ENCODE results near the gene TF. TPM values are rescaled to one million over a fixed set of nuclear protein-coding genes. Genes with fewer than 3 reads are reported as not detected.

TF gene
- total RNA-seq, 1 experiment from 2014 or later: not detected

GRCh38 chr3:133754973-133755828, 9.0 kb downstream of the TF start:
- no peaks in the 10 kb centered on the region for H3K27me3 ChIP-seq (ENCODE audit: control insufficient read depth, insufficient read depth, low read length)
- no peak for DNase-seq
- no peak overlapping the region for H3K4me3 ChIP-seq (ENCODE audit: insufficient read depth, low read depth, low read length)
- no peaks in the 10 kb centered on the region for H3K36me3 ChIP-seq (replicated peaks; ENCODE audit: control insufficient read depth, insufficient read depth, low read length)

DNA sequence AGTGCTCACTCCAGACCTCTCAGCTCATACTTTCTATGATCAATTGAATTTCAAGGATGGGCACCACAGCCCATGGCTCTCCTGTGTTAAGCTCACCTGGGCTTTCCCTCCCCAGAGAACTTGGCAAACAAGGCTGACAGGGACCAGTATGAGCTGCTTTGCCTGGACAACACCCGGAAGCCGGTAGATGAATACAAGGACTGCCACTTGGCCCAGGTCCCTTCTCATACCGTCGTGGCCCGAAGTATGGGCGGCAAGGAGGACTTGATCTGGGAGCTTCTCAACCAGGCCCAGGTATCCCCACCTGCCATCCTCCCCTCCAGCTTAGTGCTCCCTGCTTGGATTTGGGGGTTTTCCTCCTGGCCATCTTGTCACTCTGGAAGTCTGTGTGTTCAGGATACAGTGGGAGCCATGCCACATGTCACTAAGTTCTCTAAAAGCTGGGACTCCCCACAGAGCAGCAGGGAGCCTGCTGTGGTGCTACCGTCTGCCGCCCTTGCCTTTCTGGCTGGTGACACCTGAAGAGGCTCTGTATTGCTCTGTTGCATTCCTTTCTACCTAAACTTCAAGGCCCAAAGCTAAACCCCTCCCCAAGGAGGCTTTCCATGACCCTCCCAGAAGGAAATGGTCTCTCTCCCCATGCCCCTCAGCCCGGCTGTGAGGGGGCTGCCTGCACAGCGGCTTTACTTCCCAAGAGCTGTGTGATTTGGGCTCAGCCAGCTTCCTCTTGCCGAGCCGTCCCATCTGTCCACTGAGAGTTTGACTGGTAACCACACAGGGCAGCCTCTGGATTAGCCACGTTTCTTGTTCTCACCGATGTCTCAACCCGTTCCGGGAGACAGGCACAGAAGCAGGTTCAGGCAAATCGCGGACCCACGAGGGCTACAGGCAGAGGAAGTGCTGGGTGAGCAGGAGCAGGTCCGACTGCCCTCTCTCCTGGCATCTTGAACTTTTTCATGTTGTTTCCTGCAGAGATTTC, 10.8 kb downstream of the TF start:
- no peak for DNase-seq
- H3K4me3 ChIP-seq (ENCODE audit: insufficient read depth, low read depth, low read length): no peak overlapping the region
- H3K27me3 ChIP-seq (ENCODE audit: control insufficient read depth, insufficient read depth, low read length): no peaks in the 10 kb centered on the region
- no peaks in the 10 kb centered on the region for H3K36me3 ChIP-seq (replicated peaks; ENCODE audit: control insufficient read depth, insufficient read depth, low read length)

- no peaks in the 10 kb centered on the region for H3K27me3 ChIP-seq (ENCODE audit: control insufficient read depth, insufficient read depth, low read length)
- no peak overlapping the region for H3K4me3 ChIP-seq (ENCODE audit: insufficient read depth, low read depth, low read length)
- no peak for DNase-seq
- no peaks in the 10 kb centered on the region for H3K36me3 ChIP-seq (replicated peaks; ENCODE audit: control insufficient read depth, insufficient read depth, low read length)
Observed at GRCh38 chr3:133757701-133758567, 11.7 kb downstream of the TF start.

GRCh38 chr3:133758568-133758928, 12.4 kb downstream of the TF start:
- Histone ChIP-seq H3K4me3 (ENCODE audit: insufficient read depth, low read depth, low read length) (no peak overlapping the region), H3K27me3 (ENCODE audit: control insufficient read depth, insufficient read depth, low read length) (no peaks in the 10 kb centered on the region), H3K36me3 (replicated peaks; ENCODE audit: control insufficient read depth, insufficient read depth, low read length) (no peaks in the 10 kb centered on the region)
- DNase-seq: no peak

DNA sequence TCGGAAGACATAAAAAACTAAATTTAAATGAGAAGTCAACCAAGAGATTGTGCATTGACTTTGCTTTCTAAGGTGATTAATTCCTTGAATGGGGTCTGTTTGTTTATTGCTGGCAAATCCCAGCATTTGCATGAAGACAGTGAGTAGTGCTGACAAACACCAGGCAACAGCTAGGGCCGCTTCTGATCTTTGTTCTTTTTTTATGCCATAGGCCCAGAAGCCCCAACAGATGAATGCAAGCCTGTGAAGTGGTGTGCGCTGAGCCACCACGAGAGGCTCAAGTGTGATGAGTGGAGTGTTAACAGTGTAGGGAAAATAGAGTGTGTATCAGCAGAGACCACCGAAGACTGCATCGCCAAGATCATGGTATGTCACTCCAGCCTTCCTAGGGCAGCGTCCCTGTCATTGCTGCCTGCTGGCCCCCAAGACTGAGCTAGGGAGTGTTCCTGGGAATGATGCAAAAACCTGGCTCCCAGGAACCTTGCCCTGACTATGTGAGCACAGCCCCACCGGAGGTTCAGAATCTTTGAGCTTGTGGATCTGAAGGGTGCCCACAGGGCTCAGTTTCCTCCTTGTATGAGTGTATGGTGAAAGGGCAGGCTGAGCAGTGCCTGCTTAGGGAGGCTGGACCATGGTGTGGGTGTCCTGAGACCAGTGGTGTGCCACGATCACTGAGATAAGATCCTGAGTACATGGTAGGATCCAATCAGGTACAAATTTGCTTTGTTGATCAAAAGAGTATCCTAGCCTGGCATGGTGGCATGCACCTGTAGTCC, 13.0 kb downstream of the TF start:
- no peaks in the 10 kb centered on the region for H3K36me3 ChIP-seq (replicated peaks; ENCODE audit: control insufficient read depth, insufficient read depth, low read length)
- DNase-seq: no peak

GRCh38 chr3:133759740-133760305, 13.6 kb downstream of the TF start:
- DNase-seq: no peak
- no peak overlapping the region for H3K4me3 ChIP-seq (ENCODE audit: insufficient read depth, low read depth, low read length)
- no peaks in the 10 kb centered on the region for H3K27me3 ChIP-seq (ENCODE audit: control insufficient read depth, insufficient read depth, low read length)
- no peaks in the 10 kb centered on the region for H3K36me3 ChIP-seq (replicated peaks; ENCODE audit: control insufficient read depth, insufficient read depth, low read length)

More for the DNA sequence above, 13.0 kb downstream of the TF start:
- H3K27me3 ChIP-seq (ENCODE audit: control insufficient read depth, insufficient read depth, low read length): no peaks in the 10 kb centered on the region
- no peak overlapping the region for H3K4me3 ChIP-seq (ENCODE audit: insufficient read depth, low read depth, low read length)

GRCh38 chr3:133760916-133761315, 14.7 kb downstream of the TF start:
- H3K4me3 ChIP-seq (ENCODE audit: insufficient read depth, low read depth, low read length): no peak overlapping the region
- no peaks in the 10 kb centered on the region for H3K36me3 ChIP-seq (replicated peaks; ENCODE audit: control insufficient read depth, insufficient read depth, low read length)
- no peaks in the 10 kb centered on the region for H3K27me3 ChIP-seq (ENCODE audit: control insufficient read depth, insufficient read depth, low read length)
- no peak for DNase-seq

- H3K4me3 ChIP-seq (ENCODE audit: insufficient read depth, low read depth, low read length): no peak overlapping the region
- no peak for DNase-seq
- H3K36me3 ChIP-seq (replicated peaks; ENCODE audit: control insufficient read depth, insufficient read depth, low read length): no peaks in the 10 kb centered on the region
- no peaks in the 10 kb centered on the region for H3K27me3 ChIP-seq (ENCODE audit: control insufficient read depth, insufficient read depth, low read length)
Observed at GRCh38 chr3:133761605-133762484, 15.7 kb downstream of the TF start.

GRCh38 chr3:133762539-133762938, 16.3 kb downstream of the TF start:
- no peak overlapping the region for H3K4me3 ChIP-seq (ENCODE audit: insufficient read depth, low read depth, low read length)
- H3K36me3 ChIP-seq (replicated peaks; ENCODE audit: control insufficient read depth, insufficient read depth, low read length): no peaks in the 10 kb centered on the region
- DNase-seq: no peak
- no peaks in the 10 kb centered on the region for H3K27me3 ChIP-seq (ENCODE audit: control insufficient read depth, insufficient read depth, low read length)

DNA sequence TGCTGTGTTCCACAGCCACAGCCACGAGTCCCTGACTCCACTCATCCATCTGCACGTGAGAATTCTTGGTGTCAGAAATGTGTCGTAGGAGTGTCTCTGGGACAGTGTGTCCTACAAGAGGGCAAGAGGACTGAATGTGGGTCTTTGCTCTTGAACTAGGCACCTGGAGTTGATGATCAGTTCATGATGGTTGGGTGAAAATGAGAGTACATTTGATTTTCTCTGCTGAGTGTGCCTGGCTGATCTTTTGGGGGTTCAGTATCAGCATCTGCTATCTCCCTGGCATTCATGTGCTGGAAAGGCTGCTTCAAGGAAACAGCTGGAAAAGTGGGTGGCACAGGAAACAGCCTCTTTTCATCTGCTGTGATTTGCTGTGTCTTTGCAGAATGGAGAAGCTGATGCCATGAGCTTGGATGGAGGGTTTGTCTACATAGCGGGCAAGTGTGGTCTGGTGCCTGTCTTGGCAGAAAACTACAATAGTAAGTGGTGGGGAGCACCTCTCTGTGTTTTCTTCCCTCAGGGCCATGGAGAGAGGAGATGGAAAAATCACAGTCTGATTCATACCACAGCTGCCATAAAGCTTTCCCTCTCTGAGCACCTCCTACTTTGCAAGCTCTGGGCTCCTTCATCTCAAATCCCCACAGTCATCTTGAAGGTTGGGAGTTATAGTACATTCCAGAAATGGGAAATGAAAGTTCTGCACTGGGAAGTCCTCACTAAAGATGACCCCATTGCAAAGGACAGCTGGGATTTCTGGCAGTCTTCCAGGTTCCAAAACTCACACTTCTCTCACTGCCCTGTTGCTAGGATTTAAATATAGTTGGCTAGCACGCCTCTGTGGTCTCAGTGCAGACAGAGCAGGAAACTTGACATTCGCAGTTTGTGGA, 17.8 kb downstream of the TF start:
- H3K4me3 ChIP-seq (ENCODE audit: insufficient read depth, low read depth, low read length): no peak overlapping the region
- H3K36me3 ChIP-seq (replicated peaks; ENCODE audit: control insufficient read depth, insufficient read depth, low read length): no peaks in the 10 kb centered on the region
- no peaks in the 10 kb centered on the region for H3K27me3 ChIP-seq (ENCODE audit: control insufficient read depth, insufficient read depth, low read length)
- DNase-seq: no peak

GRCh38 chr3:133765256-133765655, 19.1 kb downstream of the TF start:
- H3K36me3 ChIP-seq (replicated peaks; ENCODE audit: control insufficient read depth, insufficient read depth, low read length): no peaks in the 10 kb centered on the region
- no peaks in the 10 kb centered on the region for H3K27me3 ChIP-seq (ENCODE audit: control insufficient read depth, insufficient read depth, low read length)
- no peak for DNase-seq
- no peak overlapping the region for H3K4me3 ChIP-seq (ENCODE audit: insufficient read depth, low read depth, low read length)

GRCh38 chr3:133767607-133768006, 21.4 kb downstream of the TF start:
- Histone ChIP-seq H3K27me3 (ENCODE audit: control insufficient read depth, insufficient read depth, low read length) (no peaks in the 10 kb centered on the region), H3K4me3 (ENCODE audit: insufficient read depth, low read depth, low read length) (no peak overlapping the region), H3K36me3 (replicated peaks; ENCODE audit: control insufficient read depth, insufficient read depth, low read length) (no peaks in the 10 kb centered on the region)
- DNase-seq: no peak
